AG04450 (cell line): ENCODE results near the gene PSMD11. TPM values are rescaled to one million over a fixed set of nuclear protein-coding genes. Genes with fewer than 3 reads are reported as not detected.

Experiments used
- CTCF ChIA-PET: fragments of 300-600, 350-600 bp; formaldehyde crosslinking; extraction: SDS; loops from one replicate; lab custom pipeline; 2022; ENCODE audit warnings: antibody characterized with exemption, inconsistent platforms; lab: Charles Lee
- POLR2A ChIA-PET: fragments of 350-600 bp; formaldehyde crosslinking; extraction: SDS; loops from one replicate; lab custom pipeline; 2021; ENCODE audit warnings: antibody characterized with exemption, inconsistent platforms; lab: Yijun Ruan, JAX
- DNase-seq: peaks from one replicate; pipeline ENCODE4 v3.0.0-alpha.2; 2011; ENCODE audit warnings: low read depth, low spot score
- H3K27ac ChIP-seq: one replicate; pipeline ENCODE4 v1.5.1; 2012; ENCODE audit warnings: low read depth, low read length, control low read depth
- H3K27me3 ChIP-seq: one replicate; pipeline ENCODE4 v1.6.0; 2012; ENCODE audit warnings: low read length; ENCODE audit not compliant: control insufficient read depth, insufficient read depth
- H3K4me3 ChIP-seq: 2 replicates; pipeline ENCODE4 v1.5.1; 2011; ENCODE audit warnings: mild to moderate bottlenecking, low read depth, low read length, control low read depth
- H3K9me3 ChIP-seq: 2 replicates; pipeline ENCODE4 v1.5.1; 2012; ENCODE audit warnings: low read length; ENCODE audit not compliant: control insufficient read depth, insufficient read depth
- polyA plus RNA-seq: library from polyadenylated mRNA; depleted of rRNA; stranded (reverse); fragments of >200 nt; gene quantifications from 2 replicates; pipeline ENCODE4 v1.2.3, GENCODE V29; 2011
- TF ChIP-seq, protein P1 (sequence below): IDR thresholded peaks from 2 replicates; pipeline ENCODE4 v1.5.1; 2011; ENCODE audit warnings: low read depth, low read length, control low read depth, inconsistent platforms

PSMD11 gene
- polyA plus RNA-seq, 1 experiment, result 99.0 TPM

GRCh38 chr17:32518646-32519227, 74.4 kb downstream of the PSMD11 start:
- Histone ChIP-seq H3K4me3 (peak overlapping the region; percentile 54), H3K9me3 (no peaks in the 10 kb centered on the region; the same call in 1 of the 2 replicates), H3K27ac (no peak overlapping the region), H3K27me3 (peaks cover 21% of the 10 kb centered on the region)
- POLR2A ChIA-PET, result no interaction called here
- TF ChIP-seq, protein P1, sequence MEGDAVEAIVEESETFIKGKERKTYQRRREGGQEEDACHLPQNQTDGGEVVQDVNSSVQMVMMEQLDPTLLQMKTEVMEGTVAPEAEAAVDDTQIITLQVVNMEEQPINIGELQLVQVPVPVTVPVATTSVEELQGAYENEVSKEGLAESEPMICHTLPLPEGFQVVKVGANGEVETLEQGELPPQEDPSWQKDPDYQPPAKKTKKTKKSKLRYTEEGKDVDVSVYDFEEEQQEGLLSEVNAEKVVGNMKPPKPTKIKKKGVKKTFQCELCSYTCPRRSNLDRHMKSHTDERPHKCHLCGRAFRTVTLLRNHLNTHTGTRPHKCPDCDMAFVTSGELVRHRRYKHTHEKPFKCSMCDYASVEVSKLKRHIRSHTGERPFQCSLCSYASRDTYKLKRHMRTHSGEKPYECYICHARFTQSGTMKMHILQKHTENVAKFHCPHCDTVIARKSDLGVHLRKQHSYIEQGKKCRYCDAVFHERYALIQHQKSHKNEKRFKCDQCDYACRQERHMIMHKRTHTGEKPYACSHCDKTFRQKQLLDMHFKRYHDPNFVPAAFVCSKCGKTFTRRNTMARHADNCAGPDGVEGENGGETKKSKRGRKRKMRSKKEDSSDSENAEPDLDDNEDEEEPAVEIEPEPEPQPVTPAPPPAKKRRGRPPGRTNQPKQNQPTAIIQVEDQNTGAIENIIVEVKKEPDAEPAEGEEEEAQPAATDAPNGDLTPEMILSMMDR, result no peak
- DNase-seq, result no peak
- CTCF ChIA-PET, result interaction anchor here (0.5 kb wide), 1 partner anchor 8 kb away, joined by 4 read pairs; no protein-coding TSS in a partner anchor

- CTCF ChIA-PET, result no interaction called here
- Histone ChIP-seq H3K9me3 (no peaks in the 10 kb centered on the region; the same call in 1 of the 2 replicates), H3K27me3 (peaks cover 21% of the 10 kb centered on the region), H3K27ac (no peak overlapping the region), H3K4me3 (peak overlapping the region; percentile 54)
- POLR2A ChIA-PET, result interaction anchor here (0.5 kb wide), 1 partner anchor 9 kb away, joined by 5 read pairs; no protein-coding TSS in a partner anchor
- TF ChIP-seq, protein P1, result no peak
- no peak for DNase-seq
Observed at GRCh38 chr17:32519228-32520103, 75.2 kb downstream of the PSMD11 start.

DNA sequence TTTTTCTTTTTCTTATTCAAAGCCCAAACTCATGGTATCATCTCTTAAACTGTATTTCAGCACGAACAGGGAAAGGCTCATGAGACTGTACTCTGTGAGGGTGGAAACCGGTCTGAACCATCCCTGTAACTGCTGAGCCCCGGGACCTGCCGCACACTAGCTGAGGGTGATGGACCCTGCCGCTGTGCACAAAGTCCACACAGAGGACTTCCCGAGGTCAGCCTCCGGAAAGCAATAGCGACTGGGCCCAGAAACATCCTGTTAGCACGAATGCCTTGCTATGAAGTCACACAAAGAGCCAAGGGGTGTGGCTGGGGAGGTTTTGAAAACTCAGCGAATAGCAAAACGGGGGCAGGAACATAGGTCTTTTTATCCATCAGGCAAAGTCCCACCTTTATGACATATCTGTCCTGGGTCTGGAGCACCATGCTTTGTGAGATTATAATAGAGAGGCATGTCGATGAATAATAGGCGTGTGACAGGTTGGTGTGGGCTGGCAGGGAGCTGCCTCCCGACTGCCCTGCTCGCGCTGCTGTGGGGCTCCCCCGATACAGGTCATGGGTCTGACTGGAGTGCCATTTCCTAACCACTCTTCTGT, 75.9 kb downstream of the PSMD11 start:
- Histone ChIP-seq H3K27me3 (peaks cover 21% of the 10 kb centered on the region), H3K4me3 (no peak overlapping the region), H3K27ac (no peak overlapping the region), H3K9me3 (no peaks in the 10 kb centered on the region; the same call in 1 of the 2 replicates)
- no peak for DNase-seq
- TF ChIP-seq, protein P1, result no peak
- ChIA-PET CTCF (no interaction called here), POLR2A (interaction anchor here (0.5 kb wide), 1 partner anchor 10 kb away, joined by 5 read pairs; no protein-coding TSS in a partner anchor)

- H3K27me3 ChIP-seq, result peaks cover 21% of the 10 kb centered on the region
- ChIA-PET POLR2A (no interaction called here), CTCF (no interaction called here)
- H3K9me3 ChIP-seq, result no peaks in the 10 kb centered on the region; the same call in 1 of the 2 replicates
- H3K27ac ChIP-seq, result no peak overlapping the region
- no peak overlapping the region for H3K4me3 ChIP-seq
- TF ChIP-seq, protein P1, result no peak
- no peak for DNase-seq
Observed at GRCh38 chr17:32520737-32521404, 76.6 kb downstream of the PSMD11 start.
